GM19397 (cell line): Measurements from ENCODE around the gene TNFRSF4.
"Not testable (repeated sequence)": the region's sequence is repeated elsewhere in the genome, so short reads cannot be mapped to it uniquely, and the experiment has no call there.

ENCODE experiments used
- ATAC-seq: cut with Tn5 transposase; IDR thresholded peaks from one replicate; pipeline ENCODE4 v1.9.1; 2021; ENCODE audit warnings: mild to moderate bottlenecking, moderate library complexity; ENCODE audit not compliant: unreplicated experiment

TNFRSF4 gene

DNA sequence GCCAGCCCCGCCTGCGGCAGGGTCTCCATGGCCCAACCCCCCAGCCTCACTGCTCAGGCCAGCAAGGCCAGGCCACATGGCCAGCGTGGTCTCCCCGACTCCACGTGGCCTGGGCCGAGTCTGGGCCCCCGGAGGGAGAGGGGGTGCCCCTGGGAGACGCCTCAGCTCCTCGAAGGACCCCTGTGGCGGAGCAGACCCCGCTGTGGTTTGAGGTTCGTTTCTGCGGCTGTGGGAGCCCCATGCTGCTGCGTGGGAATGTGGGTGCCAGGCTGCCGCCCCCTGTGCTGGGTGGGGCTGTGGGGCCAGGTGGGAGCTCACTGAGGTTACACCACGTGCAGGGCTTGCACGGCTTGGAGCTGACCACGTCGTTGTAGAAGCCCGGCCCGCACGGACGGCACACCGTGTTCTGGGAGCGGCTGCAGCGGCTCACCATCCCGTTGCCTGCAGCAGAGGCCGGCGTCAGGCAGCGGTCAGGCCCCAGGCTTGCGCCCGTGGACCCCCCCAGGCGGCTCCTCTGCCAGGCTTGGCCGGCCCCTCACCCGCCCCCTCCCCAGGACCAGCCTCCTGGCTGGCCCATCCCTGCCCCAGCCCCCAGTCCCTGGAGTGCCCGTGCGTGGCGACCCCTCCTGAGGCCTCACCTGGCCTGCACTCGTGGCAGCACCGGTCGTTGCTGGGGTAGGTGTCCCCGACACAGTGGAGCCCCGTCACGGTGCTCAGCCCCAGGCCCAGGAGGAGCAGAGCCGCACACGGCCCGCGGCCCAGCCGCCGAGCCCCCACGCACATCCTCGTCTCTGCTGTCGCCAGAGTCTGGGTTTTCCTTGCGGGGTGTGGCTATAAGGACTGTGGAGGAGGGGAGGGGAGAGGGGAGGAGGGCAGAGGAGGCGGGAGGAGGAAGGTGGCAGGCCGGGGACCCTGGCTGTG is at the start of gene TNFRSF4:
TNFRSF4 (minus strand) TSS at position 809 of the 921 bp plus-strand sequence; CDS start at position 783, 26 bp downstream.
- no peak for ATAC-seq

DNA sequence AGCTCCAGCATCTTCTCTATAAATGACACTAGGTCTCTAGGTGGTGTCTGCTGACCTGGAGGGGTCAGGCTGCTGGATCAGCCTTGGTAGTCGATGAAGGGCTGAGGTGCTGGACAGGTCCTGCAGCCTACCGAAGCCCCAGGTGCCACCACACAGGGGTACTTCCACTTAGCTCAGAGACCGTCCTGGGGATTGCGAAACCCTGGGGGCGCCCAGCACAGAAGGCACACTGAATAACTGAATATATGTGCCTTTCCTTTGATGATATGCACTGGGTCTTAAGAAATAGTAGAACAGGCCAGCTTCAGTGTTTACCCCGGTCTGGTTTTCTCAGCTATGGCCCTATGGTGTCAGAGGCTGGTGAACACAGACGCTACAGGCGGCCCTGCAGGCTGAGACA is 48.8 kb upstream of the TNFRSF4 start:
- no peak for ATAC-seq

DNA sequence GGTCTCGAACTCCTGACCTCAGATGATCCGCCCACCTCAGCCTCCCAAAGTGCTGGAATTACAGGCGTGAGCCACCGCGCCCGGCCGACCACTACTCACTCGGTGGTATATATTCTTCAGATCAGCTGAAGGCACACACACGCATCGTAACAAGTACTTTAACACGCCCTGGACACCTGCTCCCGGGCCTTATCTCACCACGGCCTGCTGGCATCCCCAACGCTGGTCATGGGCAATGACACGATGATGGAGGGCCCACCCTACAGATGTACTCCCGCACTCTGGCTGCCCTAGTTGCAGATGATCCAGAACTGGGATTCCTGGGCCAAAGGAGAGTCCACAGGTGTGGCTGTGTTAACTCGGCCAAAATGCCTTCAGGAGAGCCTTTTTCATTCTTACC is 48.1 kb upstream of the TNFRSF4 start:
- ATAC-seq, result no peak

DNA sequence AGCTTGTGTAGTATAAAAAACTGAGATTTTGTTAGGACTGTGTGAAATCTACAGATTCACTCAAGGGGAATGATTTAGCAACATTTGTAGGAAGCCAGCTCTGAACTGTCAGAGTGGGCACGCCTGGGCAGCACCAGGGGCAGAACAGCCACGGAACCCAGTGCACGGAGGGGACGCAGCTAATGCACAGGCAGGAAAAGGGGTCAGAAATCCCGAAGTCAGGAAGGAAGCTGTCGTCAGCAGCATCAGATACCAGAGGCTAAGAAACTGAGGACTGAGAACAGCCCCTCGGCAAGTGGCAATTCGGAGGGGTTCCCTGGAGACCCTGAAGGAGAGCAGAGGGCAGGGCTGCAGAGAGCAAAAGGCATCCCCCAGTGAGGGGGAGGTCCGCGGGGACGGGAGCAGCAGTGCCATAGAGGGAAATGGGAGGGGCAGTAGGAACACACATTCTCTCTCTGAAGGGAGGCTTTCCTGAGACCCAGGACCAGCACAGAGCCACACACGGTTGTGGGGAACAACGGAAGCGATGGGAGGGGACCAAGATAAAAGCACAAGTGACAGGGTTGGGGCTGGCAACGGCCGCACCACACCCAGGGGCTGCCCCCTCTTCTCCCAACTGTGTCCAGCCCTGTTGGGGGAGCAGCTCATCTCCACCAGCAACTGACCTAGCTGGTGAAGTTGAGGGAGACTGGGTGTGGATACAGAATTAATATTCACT is 47.0 kb upstream of the TNFRSF4 start:
- no peak for ATAC-seq

DNA sequence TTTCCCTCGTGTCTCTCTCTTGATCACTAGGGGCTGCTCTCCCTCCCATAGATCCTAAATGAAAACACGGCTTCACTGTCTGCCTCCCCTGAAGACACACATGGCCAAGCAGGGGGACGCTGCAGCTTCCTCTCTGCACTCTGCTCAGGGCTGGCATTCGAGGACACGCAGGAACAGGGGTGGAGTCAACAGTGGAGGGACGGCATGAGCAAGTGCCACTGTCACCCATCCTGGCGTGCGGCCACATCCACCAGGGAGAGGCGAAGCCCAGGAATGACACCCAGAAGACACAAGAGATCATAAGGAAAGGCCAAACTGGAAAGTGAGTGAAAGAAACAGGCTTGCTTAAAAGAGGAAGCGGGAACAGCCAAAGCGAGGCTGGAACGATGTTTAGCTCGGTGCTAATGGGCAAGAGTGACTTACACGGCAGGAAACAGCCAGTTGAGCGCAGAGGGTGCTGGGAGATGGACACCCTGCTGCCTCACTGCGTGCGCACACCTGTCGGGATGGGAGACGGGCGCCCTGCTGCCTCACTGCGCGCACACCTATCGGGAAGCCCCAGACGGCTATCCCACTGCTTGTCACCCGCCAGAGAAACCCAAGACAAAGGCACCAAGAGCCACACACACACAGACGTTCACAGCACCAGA is 46.1 kb upstream of the TNFRSF4 start:
- ATAC-seq, result no peak

DNA sequence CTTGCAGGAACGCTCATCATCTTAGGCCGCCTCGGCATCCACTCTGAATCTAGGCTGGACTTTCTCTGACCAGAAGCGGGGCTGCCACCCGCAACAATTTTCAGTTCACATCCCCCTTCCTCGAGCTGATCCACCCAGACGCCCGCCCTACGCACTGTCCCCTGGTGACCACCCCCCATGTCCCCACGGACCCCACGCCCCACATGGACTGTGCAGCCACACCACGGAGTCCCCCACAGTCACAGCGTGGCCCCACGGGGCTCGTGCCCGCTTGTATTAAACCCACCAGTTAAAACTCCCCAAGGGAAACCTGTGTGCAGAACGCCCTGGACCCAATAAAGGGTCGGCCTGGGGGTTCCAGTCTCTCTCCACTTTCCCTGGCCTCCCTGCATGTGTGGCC is 45.6 kb upstream of the TNFRSF4 start:
- no peak for ATAC-seq

DNA sequence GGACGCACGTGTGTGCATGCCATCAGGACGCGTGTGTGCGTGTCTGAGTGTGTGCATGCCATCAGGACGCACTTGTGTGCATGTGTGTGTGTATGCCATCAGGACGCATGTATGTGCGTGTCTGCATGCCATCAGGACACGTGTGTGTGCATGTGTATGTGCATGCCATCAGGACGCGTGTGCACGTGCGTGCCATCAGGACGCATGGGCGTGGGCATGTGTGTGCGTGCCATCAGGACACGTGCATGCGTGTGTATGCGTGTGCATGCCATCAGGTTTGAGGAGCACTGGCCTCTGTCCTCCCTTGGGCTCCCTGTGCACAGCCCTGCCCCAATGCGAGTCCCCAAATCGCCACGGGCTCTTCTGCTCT is 45.2 kb upstream of the TNFRSF4 start:
- ATAC-seq, result no peak

DNA sequence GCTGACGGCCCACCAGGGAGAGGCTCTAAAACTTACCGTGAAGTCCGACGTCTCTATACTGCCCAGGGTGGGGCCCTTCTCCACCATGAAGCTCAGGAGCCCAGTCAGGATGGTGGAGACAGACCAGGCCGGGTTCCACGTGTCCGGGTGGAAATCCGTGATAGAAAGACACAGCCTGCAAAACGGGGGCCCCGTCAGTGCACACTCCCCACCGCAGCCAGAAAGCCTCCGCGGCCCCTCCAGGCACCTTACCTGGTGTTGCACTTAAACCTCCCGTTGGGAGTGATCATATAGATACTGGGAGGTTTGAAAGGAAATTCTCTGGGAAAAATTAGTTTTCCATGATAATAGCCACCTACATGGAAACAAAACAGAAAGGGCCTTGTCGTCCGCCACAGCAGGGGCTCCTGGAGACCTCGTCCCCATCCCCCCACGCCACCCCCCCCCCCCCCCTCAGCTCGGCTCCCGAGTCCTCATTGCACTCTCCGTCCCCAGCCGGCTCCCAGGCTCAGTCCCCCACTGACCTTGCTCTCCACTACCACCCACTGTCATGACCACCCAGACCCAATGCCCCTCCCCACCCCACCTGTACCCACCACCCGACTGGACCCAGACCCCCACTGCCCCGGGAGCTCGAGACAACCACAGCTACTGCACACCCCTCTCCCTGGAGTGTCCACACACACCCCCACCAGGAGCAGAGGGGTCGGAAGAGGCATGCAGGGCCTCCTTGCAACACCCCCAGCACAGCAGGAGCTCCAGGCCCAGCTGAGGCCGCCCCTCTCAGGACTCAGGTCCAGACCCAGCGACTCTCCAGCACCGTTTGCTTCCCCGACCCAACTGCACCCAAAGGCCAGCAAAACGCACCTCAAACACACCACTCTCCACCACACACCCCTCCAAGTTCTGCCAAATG is 43.3 kb upstream of the TNFRSF4 start:
- no peak for ATAC-seq

DNA sequence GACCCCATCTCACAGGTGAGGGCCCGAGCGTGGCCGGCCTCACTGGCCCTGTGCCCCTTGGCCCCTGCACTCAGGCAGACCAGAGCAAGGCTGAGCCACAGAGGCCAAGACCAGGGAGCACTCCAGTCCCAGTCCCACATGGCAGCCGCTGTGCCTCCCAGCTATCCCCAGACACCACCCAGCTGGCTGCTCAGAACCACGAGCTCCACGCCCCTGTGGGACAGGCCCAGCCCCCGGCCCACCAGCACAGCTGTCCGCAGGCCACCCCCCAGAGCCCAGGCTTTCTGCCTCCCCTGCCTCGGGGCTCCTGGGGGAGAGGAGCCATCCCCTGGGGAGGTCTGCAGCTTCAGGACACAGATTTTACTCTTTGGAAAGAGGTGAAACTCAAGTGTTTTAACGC is 41.7 kb upstream of the TNFRSF4 start:
- ATAC-seq, result no peak

DNA sequence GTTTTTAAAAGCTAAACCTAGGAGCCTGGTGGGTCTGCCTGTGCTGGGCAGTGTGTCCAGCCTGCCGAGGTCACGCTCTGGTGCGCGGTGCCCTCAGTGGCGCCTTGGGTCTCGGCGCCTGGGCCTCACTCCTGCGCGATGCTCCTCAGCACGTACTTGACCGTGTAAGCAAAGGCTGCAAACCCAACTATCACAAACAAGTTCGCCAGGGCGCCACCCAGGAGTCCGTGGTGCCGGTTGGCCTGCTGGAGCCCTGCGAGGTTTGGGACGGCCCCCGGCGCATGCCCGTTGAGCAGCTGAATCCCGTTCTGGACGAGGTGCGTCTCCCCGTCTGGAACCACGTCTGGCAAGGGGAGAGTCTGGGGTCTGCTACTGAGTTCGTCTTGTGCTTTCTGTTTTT is 41.1 kb upstream of the TNFRSF4 start:
- ATAC-seq, result no peak

DNA sequence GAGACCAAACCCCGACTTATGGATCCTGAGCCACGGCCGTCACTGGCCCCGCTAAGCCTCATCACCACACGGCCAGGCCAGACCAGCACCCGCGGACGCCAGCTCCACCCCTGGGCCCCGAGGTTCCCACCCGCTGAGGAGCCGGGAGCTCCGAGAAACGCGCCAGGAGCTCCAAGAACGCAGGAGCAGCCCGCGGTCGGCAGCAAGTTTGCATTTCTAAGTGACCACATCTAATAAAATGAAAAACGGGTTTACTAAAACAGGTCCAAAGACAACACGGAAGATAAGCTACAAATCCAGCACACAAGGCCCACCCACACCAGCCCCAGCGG is 40.7 kb upstream of the TNFRSF4 start:
- no peak for ATAC-seq

DNA sequence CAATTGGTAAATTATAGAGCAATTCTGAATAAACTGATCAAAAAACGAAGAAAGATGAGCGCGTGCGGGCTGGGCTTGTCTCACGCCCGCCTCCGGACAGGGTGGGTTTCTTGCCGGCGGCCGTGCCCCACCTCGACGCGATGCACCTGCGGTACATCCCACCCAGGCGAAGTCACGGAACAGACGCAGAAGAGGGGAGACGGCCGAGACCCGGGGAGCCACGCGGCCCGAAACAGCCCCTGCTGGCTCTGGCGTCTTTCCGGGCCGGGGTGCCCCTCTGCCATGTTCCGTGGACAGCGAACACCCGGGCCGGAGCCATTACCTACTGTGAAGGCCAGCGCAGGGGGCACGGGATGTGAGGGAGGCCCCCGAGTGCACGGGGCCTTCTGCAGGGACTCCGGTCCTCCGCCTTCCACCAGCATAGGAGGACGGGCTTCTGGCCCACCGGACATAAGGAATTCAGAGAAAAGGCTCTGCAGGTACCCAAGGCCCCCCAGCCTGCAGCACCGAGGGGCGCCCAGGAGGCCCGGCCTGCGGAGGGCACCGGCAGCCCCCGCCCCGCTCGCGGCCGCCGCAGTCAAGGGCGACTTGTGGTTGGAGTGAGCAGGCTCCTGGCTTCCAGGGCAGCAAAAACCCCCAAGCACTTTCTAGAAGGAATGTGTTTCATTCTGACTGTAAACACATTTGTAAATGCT is 40.2 kb upstream of the TNFRSF4 start:
- ATAC-seq, result no peak

DNA sequence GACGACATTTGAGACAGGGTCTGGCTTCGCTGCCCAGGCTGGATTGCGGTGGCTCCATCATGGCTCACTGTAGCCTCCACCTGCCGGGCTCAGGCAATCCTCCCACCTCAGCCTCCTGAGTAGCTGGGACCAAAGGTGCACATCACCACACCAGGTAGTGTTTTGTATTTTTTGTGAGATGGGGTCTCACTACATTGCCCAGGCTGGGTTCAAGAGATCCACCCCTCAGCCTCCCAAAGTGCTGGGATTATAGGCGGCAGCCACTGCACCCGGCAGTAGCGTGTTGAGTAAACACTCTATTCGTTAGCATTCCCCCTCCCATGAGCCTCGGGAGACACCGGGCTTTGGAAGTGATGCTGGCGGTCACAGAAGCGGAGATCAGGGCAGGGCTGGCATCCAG is 39.4 kb upstream of the TNFRSF4 start:
- no peak for ATAC-seq

DNA sequence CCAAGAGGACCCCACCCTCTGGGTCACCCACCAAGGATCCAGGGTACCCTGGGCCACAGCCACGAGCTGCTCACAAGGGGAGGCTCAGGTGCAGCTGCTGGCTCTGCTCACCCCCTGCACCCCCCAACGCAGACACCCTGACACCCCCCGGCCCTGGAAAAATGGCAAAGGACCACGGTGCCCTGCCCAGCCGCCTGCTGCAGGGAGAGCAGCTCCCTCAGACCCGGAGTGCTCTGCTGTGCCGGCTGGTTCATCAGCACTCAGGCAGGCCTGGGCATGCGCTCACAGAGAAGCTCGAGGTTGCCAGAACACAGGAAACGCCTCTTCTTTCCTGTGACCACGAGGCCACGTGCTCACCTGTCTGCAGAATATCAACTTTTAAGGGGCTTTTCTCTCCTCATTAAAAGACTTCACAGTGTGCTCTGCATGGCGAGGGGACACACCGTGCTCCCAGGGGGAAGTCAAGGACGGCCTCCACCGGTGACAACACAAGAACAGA is 36.9 kb upstream of the TNFRSF4 start:
- no peak for ATAC-seq

DNA sequence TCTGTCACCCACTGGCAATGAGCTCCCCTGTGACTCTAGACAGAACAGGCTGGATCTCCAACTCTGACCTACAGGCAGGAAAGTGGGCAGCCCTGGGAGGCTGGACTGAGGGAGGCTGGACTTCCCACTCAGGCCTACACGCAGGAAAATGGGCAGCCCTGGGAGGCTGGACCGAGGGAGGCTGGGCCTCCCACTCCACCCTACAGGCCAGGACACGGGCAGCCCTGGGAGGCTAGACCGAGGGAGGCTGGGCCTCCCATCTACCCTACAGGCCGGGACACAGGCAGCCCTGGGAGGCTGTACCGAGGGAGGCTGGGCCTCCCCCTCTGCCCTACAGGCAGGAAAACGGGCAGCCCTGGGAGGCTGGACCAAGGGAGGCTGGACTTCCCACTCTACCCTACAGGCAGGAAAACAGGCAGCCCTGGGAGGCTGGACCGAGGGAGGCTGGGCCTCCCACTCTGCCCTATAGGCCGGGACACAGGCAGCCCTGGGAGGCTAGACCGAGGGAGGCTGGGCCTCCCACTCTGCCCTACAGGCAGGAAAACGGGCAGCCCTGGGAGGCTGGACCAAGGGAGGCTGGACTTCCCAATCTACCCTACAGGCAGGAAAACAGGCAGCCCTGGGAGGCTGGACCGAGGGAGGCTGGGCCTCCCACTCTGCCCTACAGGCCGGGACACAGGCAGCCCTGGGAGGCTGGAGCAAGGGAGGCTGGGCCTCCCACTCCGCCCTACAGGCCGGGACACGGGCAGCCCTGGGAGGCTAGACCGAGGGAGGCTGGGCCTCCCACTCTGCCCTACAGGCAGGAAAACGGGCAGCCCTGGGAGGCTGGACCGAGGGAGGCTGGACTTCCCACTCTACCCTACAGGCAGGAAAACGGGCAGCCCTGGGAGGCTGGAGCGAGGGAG is 34.3 kb upstream of the TNFRSF4 start:
- not testable (repeated sequence) for ATAC-seq

DNA sequence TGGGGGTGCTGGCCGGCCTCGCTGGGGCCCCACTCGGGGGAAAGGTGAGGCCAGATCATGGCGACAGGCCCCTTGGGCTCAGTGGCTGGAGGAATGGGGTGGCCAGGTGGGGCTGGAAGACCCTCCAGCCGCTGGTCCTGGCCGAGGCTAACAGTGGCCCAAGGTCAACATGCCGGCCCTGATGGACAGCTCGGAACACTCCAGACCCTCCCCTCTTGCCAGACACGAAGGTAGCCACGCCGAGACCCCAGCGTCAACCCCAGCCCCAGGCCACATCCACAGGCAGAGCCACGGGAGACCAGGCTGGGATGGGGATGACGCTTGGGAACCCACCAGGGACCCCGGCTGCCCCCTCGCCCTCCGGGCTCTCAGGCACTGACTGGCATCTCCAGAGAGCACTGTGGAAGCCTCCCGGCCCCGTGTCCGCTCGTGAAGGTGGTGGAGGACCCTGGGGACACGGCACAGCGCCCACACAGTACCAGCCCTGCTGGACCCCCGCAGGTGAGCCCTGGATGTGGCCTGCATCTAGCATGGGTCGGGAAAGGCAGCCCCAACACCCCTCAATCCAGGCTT is 33.5 kb upstream of the TNFRSF4 start:
- ATAC-seq, result no peak

DNA sequence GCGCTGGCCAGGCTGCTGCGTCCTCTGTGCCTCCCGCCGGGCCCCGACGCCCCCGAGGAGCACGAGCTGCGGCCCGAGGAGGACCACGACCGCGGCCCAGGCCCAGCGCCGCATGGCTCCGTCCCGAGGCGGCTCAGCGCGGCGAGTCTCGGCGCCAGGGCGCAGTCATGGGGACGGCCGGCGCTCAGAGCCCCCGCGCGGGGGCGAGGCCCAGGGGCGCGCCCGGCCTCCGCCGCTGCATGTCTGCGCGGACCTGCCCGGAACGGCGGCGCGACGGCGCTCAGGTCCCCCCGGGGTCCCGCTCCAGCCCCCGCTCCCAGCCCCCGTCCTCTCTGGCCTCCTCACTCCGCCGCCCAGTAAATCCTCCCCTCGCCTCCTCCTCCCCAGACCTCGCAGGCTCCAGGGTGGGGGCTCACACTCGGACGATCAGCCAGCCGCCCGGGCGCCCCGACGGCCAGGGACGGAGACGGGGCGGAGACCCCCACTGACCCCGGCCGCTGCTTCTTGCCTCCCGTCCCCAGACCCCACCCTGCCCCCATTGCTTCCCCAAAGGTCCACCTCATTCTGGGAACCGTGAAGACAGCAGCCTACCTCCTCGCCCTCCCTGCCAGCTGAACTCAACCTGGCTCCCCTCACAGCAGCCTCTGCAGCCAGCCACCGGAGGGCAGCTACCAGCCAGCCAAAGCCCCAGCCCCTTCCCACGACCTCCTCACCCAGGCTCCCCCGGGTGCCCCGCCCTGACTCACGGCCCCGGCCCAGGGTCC is 32.8 kb upstream of the TNFRSF4 start, which contains the start of gene C1QTNF12:
C1QTNF12 (minus strand) TSS at position 146 of the 764 bp plus-strand sequence; CDS start at position 114, 32 bp downstream.
- ATAC-seq, result no peak
